GM21528 (cell line): Measurements from ENCODE around the gene TEX48.

Experiments
- ATAC-seq: cut with Tn5 transposase; IDR thresholded peaks from one replicate; pipeline ENCODE4 v1.9.1; 2021; ENCODE audit warnings: mild to moderate bottlenecking, moderate library complexity; ENCODE audit not compliant: unreplicated experiment, low FRiP score

Gene TEX48

DNA sequence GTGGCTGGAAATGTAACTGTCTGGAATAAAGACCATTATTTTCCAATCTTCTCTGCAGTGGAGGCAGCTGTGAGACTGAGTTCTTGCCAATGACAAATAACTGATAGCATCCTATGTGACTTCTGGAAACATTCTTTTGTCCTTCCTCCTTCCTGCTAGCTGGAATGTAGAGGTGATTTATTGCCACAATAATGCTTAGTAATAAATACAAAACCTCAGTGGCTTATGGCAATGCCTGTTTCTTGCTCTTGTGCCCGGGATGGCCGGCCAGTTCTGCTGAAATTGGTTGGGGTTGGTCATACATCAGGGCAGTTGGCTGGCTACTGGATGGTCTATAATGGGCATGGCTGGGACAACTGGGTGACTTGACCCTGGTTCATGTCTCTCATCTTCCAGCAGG lies 12.2 kb upstream of the TEX48 start:
- ATAC-seq: no peak

GRCh38 chr9:114693248-114693855 lies 11.4 kb upstream of the TEX48 start:
- no peak for ATAC-seq

GRCh38 chr9:114691956-114692295 lies 9.9 kb upstream of the TEX48 start:
- no peak for ATAC-seq

DNA sequence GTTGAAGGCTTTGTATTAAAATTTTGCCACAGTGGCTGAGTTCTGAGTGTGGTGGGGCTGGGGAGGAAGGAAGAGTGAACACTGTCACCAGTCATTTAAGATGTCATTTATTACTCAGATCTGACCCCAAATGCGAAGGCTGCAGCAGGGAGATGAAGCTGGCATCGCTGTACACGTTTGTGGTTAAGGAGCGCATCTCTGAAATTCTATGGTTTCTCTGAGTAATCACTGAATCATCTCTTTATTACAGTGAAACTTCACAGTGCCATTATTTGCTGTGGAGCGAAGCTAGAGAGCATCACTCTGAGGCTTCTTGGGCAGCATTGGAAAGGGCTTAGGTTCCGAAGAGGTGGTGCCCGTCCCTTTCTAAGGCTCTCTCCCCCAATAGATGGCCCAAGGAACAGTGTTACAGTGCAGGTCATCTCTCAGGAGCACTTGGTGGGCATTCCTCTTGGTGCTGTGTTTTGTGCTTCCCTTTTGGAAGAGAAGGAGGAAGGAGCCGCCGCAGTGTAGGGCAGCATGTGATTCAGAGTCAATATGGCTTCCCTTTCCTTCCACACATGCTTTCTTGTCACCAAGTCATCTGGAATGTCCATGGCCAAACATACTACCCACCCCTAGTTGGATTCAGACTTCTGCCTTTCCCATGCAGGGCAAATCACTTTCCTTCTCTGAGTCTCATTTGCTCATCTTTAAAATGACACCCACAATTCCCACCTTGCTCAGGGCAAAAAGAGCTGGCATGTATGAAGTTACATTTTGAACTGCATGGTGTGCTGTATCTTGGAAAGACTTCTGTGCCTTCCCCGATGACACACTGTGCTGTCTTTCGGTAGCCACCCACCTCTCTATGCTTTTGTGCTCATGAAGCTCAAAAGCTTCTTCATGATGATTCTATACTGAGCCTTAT lies 9.3 kb upstream of the TEX48 start:
- peak; percentile 46 for ATAC-seq

GRCh38 chr9:114690308-114690707 lies 8.3 kb upstream of the TEX48 start:
- no peak for ATAC-seq

DNA sequence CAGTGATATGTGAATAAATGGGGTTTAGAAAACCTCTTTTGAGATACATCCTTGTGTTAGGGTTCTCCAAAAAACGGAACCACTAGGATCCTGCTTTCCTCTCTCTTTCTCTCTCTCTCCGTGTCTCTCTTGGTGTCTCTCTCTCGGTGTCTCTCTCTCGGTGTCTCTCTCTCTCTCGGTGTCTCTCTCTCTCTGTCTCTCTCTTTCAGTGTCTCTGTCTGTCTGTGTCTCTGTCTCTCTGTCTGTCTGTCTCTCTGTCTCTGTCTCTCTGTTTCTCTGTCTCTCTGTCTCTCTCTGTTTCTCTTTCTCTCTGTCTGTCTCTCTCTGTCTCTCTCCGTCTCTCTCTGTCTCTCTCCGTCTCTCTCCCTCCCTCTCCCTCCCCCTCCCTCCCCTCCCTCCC lies 7.8 kb upstream of the TEX48 start:
- ATAC-seq: no peak

DNA sequence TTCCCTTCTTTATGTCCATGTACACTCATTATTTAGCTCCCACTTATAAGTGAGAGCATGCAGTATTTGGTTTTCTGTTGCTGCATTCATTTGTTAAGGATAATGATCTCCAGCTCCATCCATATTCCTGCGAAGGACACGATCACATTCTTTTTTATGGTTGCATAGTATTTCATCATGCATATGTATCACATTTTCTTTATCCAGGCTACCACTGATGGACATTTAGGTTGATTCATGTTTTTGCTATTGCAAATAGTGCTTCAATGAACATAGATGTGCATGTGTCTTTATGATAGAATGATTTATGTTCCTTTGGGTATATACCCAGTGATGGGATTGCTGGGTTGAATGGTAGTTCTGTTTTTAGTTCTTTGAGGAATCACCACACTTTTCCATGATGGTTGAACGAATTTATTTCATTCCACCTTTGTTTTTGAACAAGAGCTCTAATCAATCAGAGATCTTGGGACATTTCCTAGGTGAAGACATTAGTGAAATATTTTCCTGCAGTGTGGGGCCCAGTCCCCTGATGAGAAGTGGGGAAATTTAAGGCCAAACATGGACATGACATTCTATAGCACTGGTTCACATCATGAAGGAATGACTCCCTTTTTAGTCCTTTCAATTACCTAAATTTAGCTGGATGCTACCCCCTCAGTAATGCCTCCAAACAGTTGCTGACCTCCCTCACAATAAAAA lies 7.1 kb upstream of the TEX48 start:
- no peak for ATAC-seq

GRCh38 chr9:114688379-114688778 lies 6.4 kb upstream of the TEX48 start:
- ATAC-seq: no peak

DNA sequence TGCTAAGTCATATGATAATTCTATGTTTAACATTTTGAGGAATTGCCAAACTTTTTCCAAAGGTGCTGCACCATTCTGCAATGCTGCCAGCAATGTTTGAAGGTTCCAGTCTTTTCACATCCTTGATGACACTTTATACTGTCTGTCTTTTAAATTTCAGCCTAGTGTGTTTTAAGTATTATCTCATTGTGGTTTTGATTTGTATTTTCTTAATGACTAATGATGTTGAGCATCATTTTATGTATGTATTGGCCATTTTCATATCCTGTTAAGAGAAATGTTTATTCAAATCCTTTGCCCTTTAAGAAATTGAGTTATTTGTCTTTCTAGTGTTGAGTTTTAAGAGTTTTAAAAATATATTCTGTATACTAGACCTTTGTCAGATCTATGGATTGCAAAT lies 5.0 kb upstream of the TEX48 start:
- ATAC-seq: no peak

GRCh38 chr9:114685951-114686350 lies 4.0 kb upstream of the TEX48 start:
- ATAC-seq: no peak

DNA sequence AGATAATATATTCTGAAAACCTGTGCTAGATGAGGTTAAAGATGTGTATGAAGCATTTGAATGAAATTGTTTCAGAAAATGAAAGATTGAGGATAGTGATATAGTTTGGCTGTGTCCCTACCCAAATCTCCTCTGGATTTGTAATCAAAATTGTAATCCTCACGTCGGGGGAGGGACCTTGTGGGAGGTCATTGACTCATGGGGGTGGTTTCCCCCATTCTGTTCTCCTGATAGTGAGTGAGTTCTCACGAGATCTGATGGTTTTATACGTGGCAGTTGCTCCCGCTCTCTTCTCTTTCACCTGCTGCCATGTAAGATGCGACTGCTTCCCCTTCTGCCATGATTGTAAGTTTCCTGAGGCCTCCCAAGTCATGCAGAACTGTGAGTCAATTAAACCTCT lies 2.0 kb upstream of the TEX48 start:
- no peak for ATAC-seq

DNA sequence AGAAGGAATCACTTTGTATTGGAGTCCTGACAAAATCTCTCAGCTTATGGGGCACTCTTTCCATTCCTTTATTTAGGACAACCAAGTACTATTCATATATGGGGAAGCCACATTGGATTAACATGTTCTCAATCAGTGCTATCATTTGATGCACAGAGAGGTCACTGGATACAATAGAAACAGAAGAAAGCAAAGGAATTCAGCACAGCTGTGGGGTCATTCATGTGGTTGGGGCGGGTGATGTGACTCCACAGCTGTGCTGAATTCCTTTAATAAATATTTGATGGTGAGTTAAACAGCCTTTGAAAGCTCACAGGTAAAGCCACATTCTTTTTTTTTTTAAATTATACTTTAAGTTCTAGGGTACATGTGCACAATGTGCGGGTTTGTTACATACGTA lies 854 bp upstream of the TEX48 start:
- ATAC-seq: no peak

DNA sequence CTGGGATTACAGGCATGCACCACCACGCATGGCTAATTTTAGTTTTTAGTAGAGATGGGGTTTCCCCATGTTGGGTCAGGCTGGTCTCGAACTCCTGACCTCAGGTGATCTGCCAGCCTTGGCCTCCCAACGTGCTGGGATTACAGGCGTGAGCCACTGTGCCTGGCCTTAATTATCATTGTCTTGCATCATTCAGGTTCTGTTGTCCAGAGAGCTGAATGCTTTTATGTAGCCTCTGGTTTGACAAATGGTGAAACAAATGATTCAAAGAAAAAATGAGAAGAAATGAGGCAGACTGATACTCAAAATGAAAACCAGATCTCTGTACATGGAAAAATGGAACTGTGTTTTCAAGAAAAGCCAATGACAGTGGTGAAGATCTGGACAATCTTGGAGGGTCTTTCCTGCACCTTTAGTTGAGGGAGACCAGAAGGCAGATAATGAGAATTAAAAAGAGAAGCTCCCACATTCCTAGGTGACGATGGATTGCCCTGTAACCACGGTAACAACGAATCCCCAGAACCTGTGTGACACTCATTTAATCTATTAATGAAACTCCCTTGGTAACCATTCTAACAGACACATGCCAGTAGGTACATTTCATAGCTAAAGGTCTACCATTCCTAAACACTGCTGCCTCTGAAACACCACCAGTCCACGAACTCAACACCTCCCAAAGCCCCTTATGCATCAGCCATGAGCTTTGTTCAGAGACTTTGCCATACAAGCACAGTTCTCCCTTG lies 1.6 kb downstream of the TEX48 start:
- ATAC-seq: no peak

GRCh38 chr9:114678795-114679194 lies 3.2 kb downstream of the TEX48 start:
- ATAC-seq: no peak

DNA sequence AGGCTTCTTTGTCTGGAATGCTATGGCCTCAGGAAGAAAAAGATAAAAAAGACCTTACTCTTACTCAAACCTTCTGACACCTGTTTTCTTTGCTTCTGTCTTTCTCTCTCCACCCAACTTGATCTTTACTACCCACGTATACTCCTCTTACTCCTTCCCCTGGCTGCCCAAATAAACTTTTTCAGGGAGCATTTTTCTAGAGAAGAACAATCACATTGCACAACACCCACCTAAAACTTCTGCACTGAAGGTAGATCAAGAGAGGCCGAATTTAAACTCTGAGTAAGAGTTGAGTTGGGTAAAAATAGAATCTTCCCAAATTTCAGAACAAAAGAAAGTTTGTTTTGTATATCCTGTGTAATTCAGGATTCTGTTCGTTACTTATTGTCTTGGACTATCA lies 3.9 kb downstream of the TEX48 start:
- no peak for ATAC-seq

DNA sequence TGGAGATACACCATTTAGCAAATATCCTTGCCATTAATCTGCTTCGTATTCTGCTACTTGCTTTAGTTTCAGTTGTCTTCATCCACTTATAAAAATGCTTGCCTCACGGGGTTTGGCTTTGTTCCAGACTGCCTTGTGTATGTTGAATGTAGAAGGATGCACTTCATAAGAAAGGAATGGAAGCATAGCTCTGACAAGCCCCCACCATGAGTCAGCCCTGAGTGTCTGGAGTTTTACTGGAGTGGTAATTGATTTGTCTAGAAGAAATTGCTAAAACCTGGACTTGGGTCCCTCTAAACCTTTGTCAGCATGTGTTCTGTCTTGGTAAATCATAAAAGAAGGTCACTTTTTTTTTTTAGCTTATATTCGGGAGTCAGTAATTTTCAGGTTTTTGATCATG lies 4.6 kb downstream of the TEX48 start:
- ATAC-seq: no peak

DNA sequence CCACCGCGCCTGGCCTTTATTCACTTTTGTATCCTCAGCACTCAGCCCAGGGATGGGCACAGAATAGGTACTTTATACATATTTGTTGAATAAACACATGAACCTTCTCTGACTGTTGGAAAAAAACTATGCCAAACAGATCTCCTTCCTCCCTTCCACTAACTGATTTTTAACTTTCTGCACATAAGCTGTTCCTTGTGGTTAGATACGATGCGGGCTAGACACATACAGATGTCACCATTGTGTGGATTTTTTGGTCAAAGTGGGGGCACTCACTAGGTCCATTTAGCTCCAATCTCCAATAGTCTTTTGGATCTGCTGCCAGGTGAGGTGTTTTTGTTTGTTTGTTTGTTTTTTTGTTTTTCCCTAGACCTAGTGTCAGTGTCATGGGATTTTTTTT lies 5.1 kb downstream of the TEX48 start:
- no peak for ATAC-seq

GRCh38 chr9:114674798-114675540 lies 7.0 kb downstream of the TEX48 start:
- ATAC-seq: no peak

- ATAC-seq: no peak
Measured at GRCh38 chr9:114674076-114674797, 7.8 kb downstream of the TEX48 start.

DNA sequence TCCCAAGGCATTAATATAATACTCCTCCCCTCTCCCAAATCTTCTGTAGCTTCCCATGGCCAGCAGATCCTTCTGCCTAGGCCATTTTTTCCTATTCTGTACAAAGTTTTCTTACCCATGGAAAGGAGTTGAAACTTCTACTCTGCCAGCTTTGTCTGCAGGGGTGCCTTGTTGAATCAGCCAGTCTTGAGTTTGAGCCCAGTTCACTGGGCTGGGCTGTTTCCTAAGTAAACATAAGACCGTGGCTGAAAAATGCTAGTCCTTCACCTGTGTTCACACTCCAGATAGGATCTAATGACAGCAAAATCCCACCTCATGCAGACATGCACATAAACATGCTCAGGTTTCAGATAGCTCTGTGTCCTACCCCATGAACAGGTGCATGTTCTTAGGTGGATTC lies 10.4 kb downstream of the TEX48 start:
- ATAC-seq: no peak
